SK-N-SH treated with all-trans-retinoic acid at 6 μM for 48 hours (cell line): ENCODE results near the gene RBMXL3.

Experiments used
- ARNTL ChIP-seq: fragments of 450-650 bp; formaldehyde crosslinking; IDR thresholded peaks from 2 replicates; pipeline ENCODE4 v1.5.0; 2020; ENCODE audit warnings: low read depth, mild to moderate bottlenecking, moderate library complexity, borderline replicate concordance
- PATZ1 ChIP-seq: fragments of 250-450 bp; sonication (Bioruptor Pico); IDR thresholded peaks from 2 replicates; pipeline ENCODE4 v1.8.0; 2020; ENCODE audit warnings: mild to moderate bottlenecking, moderate library complexity, borderline replicate concordance
- PPARA ChIP-seq: fragments of 250-450 bp; sonication (Bioruptor Pico); IDR thresholded peaks from 2 replicates; pipeline ENCODE4 v1.5.0; 2020; ENCODE audit warnings: mild to moderate bottlenecking, borderline replicate concordance
- RARB ChIP-seq: fragments of 250-450 bp; sonication (Bioruptor Pico); IDR thresholded peaks from 2 replicates; pipeline ENCODE4 v1.8.0; 2021; ENCODE audit warnings: mild to moderate bottlenecking, moderate library complexity
- SNAI2 ChIP-seq: fragments of 250-450 bp; sonication (Bioruptor Pico); IDR thresholded peaks from 2 replicates; pipeline ENCODE4 v1.5.0; 2020; ENCODE audit warnings: mild to moderate bottlenecking, moderate library complexity
- ZNF8 ChIP-seq: fragments of 450-650 bp; formaldehyde crosslinking; IDR thresholded peaks from 2 replicates; pipeline ENCODE4 v1.5.0; 2020; ENCODE audit warnings: mild to moderate bottlenecking, moderate library complexity

GRCh38 chrX:115174548-115174947 lies 14.7 kb upstream of the RBMXL3 start:
- TF ChIP-seq RARB (CRISPR knock-in tag) (no peak), ZNF8 (CRISPR knock-in tag) (no peak), PPARA (no peak), PATZ1 (CRISPR knock-in tag) (no peak), SNAI2 (CRISPR knock-in tag) (no peak), ARNTL (CRISPR knock-in tag) (no peak)
